HFF-Myc (cell line): ENCODE results near the gene STAC2.

Source experiments
- DNase-seq: peaks from one replicate; pipeline ENCODE4 v3.0.0-alpha.2; 2011; ENCODE audit warnings: low read depth; ENCODE audit errors: extremely low read depth
- H3K4me3 ChIP-seq: replicated peaks from 2 replicates; pipeline ENCODE4 v1.5.1; 2011; ENCODE audit warnings: low read depth, mild to moderate bottlenecking, control low read depth, low read length
- TF ChIP-seq, protein P1 (sequence below): IDR thresholded peaks from 2 replicates; pipeline ENCODE4 v1.5.1; 2012; ENCODE audit warnings: mild to moderate bottlenecking, low read depth, low read length, control low read depth; ENCODE audit errors: missing control alignments

STAC2 gene

DNA sequence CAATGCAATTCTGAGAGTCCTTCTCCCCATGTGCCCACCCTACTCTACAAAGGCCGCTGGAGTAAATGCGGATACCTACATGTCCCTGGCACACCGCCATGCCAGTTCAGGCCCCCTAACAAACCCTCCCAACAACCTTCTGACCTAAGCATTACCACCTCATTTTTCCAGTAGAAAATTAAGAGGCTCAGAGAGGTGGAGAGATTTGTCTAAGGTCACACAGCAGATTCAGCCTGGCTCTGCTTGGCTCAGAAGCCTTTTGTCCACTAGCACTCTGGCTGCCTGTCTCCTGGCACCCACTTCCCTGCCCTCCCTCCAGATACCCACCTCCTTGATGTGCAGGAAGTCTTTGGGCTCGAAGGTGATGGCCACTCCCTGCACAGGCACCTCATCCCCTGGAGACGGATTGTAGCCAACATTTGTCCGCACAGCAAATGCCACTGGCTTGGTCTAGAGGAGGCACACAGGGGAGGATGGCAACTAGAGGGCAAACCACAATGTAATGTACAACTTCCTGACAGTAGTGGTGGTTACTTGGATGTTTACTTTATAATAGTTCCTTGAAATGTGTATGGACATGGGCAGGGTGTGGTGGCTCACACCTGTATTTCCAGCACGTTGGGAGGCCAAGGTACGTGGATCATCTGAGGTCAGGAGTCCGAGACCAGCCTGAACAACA, 38.5 kb downstream of the STAC2 start:
- no peak for DNase-seq
- no peak overlapping the region for H3K4me3 ChIP-seq
- TF ChIP-seq, protein P1, sequence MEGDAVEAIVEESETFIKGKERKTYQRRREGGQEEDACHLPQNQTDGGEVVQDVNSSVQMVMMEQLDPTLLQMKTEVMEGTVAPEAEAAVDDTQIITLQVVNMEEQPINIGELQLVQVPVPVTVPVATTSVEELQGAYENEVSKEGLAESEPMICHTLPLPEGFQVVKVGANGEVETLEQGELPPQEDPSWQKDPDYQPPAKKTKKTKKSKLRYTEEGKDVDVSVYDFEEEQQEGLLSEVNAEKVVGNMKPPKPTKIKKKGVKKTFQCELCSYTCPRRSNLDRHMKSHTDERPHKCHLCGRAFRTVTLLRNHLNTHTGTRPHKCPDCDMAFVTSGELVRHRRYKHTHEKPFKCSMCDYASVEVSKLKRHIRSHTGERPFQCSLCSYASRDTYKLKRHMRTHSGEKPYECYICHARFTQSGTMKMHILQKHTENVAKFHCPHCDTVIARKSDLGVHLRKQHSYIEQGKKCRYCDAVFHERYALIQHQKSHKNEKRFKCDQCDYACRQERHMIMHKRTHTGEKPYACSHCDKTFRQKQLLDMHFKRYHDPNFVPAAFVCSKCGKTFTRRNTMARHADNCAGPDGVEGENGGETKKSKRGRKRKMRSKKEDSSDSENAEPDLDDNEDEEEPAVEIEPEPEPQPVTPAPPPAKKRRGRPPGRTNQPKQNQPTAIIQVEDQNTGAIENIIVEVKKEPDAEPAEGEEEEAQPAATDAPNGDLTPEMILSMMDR = no peak

DNA sequence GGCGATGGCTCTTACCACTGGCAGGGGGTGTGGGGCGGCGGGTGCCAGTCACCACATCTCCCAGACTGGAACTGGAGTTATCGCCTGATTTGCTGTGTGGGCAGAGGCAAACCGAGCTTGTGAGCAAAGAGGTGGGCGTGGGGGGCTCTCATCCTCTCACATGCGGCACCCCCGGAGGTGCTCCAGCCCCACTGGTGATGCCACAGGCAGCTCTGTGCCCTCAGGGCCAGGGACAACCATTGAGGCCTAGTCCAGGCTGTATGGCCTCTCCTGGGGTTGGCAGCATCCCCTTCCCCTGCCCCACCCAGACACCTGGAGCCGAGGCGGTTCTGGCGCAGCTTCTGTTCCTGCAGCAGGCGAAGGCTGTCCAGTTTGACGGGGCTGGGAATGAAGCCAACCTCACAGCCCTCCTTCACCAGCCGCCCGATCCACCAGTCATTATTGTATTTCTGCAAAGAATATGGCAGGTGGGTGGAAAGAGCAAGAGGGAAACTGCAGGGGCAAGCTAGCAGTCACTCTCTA, 39.2 kb downstream of the STAC2 start:
- no peak overlapping the region for H3K4me3 ChIP-seq
- TF ChIP-seq, protein P1 = no peak
- no peak for DNase-seq

DNA sequence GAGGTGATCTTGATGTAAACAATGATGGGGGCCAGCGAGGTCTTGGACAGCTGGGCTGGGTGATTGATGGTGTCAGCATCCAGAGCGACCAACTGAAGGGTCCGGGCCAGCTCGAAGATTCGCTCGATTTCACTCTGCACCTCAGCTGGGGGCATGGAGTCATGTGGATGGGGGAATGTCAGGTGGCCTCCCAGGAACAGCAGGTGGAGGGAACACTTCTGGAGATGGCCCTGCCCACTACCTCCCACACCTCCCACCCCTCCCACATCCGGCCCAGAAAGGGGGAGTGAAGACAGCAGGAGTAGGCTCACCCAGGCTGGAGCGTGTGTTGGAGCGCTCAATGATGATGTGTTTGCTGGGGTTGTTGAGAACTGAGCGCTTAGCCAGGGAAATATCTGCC, 42.0 kb downstream of the STAC2 start:
- TF ChIP-seq, protein P1 = no peak
- DNase-seq = no peak
- H3K4me3 ChIP-seq = no peak overlapping the region

DNA sequence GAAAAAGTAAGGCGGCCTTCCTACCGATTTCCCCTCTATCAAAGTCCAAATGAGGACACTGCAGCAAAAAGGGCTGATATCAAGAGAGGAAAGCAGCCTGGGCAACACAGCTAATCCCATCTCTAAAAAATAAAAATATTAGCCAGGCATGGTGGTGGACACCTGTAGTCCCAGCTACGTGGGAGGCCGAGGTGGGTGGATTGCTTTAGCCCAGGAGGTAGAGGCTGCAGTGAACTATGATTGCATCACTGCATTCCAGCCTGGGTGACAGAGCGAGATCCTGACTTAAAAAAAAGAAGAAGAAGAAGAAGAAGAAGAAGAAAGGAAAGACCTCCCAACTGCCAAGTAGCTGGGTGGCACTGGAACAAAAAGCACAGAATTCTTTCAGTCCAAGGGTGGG, 42.7 kb downstream of the STAC2 start:
- TF ChIP-seq, protein P1 = no peak
- H3K4me3 ChIP-seq = no peak overlapping the region
- DNase-seq = no peak

DNA sequence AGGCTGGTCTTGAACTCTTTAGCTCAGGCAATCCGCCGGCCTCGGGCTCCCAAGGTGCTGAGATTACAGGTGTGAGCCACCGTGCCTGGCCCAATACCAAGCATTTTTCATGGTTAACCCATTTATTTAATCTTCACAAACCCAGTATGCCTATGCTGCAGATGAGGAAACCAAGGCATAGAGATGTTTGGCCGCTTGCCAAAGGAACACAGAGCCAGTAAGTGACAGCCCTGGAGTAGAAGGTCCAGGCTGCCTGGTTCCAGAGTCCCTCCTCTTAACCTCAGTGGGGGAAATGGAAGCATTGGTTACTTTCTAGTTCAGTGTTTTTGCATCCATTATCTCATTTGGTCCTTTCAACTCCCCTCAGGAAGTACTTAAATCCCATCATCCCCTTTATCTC, 44.4 kb downstream of the STAC2 start:
- DNase-seq = no peak
- H3K4me3 ChIP-seq = no peak overlapping the region
- TF ChIP-seq, protein P1 = no peak

DNA sequence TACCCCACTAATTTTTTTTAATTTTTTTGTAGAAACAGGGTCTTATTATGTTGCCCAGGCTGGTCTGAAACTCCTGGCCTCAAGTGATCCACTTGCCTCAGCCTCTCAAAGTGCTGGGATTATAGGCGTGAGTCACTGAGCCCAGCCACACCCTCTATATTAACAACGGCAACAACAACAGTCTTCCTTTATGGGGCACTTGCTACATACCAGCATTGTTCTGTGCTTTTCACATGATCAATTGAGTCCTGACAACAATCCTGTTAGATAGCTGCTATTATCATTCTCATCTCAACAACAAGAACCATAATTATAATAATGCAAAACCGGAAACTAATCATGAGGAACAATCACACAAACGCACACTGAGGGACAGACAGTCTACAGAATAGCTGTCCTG, 47.2 kb downstream of the STAC2 start:
- TF ChIP-seq, protein P1 = no peak
- H3K4me3 ChIP-seq = no peak overlapping the region
- DNase-seq = no peak

DNA sequence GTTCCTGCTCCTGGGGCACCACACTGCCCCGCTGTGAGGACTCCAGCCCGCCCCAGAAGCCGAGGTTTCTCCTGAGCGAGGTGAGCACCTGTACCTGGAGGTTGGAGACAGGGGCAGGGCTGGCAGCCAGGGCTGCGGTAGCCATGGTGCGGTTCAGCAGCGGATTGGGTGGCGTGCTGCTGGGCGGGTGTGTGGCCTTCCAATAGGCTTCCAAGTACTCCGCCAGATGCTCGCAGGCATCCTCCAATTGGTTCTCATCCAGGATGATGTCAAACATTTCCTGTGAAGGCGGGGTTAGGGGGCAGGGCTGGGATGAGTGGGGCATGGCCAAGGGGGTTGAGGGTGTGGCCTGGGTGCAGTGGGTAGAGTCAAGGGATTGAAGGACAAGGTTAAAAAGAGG, 48.5 kb downstream of the STAC2 start:
- TF ChIP-seq, protein P1 = no peak
- DNase-seq = no peak
- no peak overlapping the region for H3K4me3 ChIP-seq
